Cardiac muscle cell (in vitro differentiated cells and primary cell): ENCODE results near the gene SLC12A9. TPM values are rescaled to one million over a fixed set of nuclear protein-coding genes. Genes with fewer than 3 reads are reported as not detected.

ENCODE experiments used
- DNase-seq, 2 donors: peaks; one replicate each; pipeline versions ENCODE4 v3.0.0 to v3.0.0-alpha.2; 2010 to 2017; ENCODE audit warnings: low read depth in 1 of 2, low spot score in 1 of 2
- H3K27ac ChIP-seq: fragments of 200-600 bp; sonication (generic); 2 replicates; pipeline ENCODE4 v1.5.1; 2016
- H3K27me3 ChIP-seq: fragments of 200-600 bp; sonication (generic); 2 replicates; pipeline ENCODE4 v1.6.0; 2016; ENCODE audit warnings: control low read depth
- H3K36me3 ChIP-seq: fragments of 200-600 bp; sonication (generic); 2 replicates; pipeline ENCODE4 v1.5.1; 2016; ENCODE audit warnings: control low read depth
- H3K4me1 ChIP-seq: fragments of 200-600 bp; sonication (generic); 2 replicates; pipeline ENCODE4 v1.8.1; 2017; ENCODE audit warnings: low read depth, mild to moderate bottlenecking, mixed run types
- H3K4me3 ChIP-seq: fragments of 200-600 bp; sonication (generic); 2 replicates; pipeline ENCODE4 v1.5.1; 2016; ENCODE audit warnings: mild to moderate bottlenecking
- H3K9me3 ChIP-seq: fragments of 200-600 bp; sonication (generic); 2 replicates; pipeline ENCODE4 v1.5.1; 2017; ENCODE audit warnings: low read depth, mild to moderate bottlenecking, control low read depth
- polyA plus RNA-seq: library from polyadenylated mRNA; unstranded; fragments of >200 nt; fragmentation: Nextera tagmentation; extraction: Ambion mirVana; gene quantifications from 2 replicates; pipeline ENCODE4 v1.2.1, GENCODE V29; 2016
- total RNA-seq: library from RNA; depleted of rRNA; stranded (reverse); fragments of >200 nt; gene quantifications from 2 replicates; pipeline ENCODE4 v1.2.3, GENCODE V29; 2016
- TF ChIP-seq, protein P1 (sequence below): IDR thresholded peaks from 2 replicates; pipeline ENCODE4 v1.5.1; 2012; ENCODE audit warnings: low read depth, mild to moderate bottlenecking, low read length

Gene SLC12A9
- total and polyA plus RNA-seq, 2 experiments from 2014 or later, result 14.6 to 18.3 TPM

DNA sequence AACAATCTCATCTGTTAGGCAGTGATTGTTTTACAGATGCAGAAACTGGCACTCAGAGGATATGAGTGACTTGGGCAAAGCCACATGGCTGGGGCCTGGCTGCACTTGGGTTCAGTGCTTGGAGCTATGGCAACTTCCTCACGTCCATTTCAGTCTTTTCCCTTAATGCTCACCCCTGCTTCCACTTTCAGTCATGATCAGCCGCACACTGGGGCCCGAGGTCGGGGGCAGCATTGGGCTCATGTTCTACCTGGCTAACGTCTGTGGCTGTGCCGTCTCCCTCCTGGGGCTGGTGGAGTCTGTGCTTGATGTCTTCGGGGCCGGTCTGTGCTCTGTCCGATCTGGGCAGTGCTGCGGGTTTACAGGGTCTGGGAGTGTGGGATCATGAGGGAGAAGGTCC lies 3.0 kb downstream of the SLC12A9 start:
- no peaks in the 10 kb centered on the region for H3K4me1 ChIP-seq
- TF ChIP-seq, protein P1, sequence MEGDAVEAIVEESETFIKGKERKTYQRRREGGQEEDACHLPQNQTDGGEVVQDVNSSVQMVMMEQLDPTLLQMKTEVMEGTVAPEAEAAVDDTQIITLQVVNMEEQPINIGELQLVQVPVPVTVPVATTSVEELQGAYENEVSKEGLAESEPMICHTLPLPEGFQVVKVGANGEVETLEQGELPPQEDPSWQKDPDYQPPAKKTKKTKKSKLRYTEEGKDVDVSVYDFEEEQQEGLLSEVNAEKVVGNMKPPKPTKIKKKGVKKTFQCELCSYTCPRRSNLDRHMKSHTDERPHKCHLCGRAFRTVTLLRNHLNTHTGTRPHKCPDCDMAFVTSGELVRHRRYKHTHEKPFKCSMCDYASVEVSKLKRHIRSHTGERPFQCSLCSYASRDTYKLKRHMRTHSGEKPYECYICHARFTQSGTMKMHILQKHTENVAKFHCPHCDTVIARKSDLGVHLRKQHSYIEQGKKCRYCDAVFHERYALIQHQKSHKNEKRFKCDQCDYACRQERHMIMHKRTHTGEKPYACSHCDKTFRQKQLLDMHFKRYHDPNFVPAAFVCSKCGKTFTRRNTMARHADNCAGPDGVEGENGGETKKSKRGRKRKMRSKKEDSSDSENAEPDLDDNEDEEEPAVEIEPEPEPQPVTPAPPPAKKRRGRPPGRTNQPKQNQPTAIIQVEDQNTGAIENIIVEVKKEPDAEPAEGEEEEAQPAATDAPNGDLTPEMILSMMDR, result no peak

DNA sequence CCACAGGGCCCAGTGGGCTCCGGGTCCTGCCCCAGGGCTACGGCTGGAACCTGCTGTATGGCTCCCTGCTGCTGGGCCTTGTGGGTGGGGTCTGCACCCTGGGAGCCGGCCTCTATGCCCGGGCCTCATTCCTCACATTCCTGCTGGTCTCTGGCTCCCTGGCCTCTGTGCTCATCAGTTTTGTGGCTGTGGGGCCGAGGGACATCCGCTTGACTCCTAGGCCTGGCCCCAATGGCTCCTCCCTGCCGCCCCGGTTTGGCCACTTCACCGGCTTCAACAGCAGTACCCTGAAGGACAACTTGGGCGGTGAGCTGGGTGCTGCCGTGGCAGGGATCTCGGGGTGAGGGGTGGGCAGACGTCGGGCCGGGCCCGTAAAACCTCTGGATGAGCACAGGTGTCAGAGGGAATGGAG lies 4.4 kb downstream of the SLC12A9 start:
- Histone ChIP-seq H3K36me3 (no peaks in the 10 kb centered on the region), H3K4me1 (no peaks in the 10 kb centered on the region), H3K27me3 (no peaks in the 10 kb centered on the region), H3K27ac (no peak overlapping the region), H3K9me3 (no peaks in the 10 kb centered on the region), H3K4me3 (no peak overlapping the region)
- TF ChIP-seq, protein P1, result no peak
- no peak for DNase-seq

More for the DNA sequence above, 3.0 kb downstream of the SLC12A9 start:
- DNase-seq, result no peak
- Histone ChIP-seq H3K27ac (no peak overlapping the region), H3K36me3 (no peaks in the 10 kb centered on the region), H3K9me3 (no peaks in the 10 kb centered on the region), H3K4me3 (no peak overlapping the region), H3K27me3 (no peaks in the 10 kb centered on the region)

DNA sequence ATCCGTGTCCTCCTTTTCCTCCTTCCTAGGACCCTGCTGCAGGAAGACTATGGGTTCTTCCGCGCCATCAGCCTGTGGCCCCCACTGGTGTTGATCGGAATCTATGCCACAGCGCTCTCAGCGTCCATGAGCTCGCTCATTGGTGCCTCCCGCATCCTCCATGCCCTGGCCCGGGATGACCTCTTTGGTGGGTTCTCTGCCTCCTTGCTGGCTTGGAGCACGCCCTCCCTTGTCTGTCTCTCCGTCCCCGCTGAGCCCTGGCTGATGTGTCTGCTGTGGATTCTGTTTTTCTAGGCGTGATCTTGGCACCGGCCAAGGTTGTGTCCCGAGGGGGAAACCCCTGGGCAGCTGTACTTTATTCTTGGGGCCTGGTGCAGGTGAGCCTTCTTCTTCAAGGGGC lies 7.3 kb downstream of the SLC12A9 start:
- Histone ChIP-seq H3K4me1 (no peaks in the 10 kb centered on the region), H3K9me3 (no peaks in the 10 kb centered on the region), H3K27ac (no peak overlapping the region), H3K27me3 (no peaks in the 10 kb centered on the region), H3K4me3 (no peak overlapping the region), H3K36me3 (no peaks in the 10 kb centered on the region)
- TF ChIP-seq, protein P1, result no peak
- no peak for DNase-seq

DNA sequence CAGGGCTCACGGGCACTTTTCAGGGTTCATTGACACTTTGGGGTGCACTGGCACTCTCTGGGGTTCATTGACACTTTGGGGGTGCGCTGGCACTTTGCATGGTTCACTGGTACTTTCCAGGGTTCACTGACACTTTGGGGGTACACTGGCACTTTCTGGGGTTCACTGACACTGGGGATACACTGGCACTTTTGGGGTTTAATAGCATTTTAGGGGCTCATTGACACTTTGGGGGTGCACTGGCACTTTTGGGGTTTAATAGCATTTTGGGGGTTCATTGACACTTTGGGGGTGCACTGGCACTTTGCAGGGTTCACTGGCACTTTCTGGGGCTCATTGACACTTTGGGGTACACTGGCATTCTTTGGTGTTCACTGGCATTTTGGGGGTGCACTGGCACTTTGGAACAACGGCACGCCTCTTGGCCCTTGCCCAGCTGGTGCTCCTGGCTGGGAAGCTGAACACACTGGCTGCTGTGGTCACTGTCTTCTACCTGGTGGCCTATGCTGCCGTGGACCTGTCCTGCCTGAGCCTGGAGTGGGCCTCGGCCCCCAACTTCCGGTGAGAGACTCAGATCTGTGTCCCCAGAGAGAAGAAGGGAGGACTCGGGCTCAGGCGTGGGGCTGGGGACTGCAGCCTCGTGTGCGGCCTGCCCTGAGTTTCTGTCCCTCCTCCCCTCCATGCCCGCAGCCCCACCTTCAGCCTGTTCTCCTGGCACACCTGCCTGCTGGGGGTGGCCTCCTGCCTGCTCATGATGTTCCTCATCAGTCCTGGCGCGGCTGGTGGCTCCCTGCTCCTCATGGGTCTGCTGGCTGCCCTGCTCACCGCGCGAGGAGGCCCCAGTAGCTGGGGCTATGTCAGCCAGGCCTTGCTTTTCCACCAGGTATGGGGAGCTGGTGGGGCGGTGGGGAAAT lies 8.4 kb downstream of the SLC12A9 start:
- Histone ChIP-seq H3K4me3 (no peak overlapping the region), H3K27me3 (no peaks in the 10 kb centered on the region), H3K9me3 (no peaks in the 10 kb centered on the region), H3K36me3 (no peaks in the 10 kb centered on the region), H3K27ac (no peak overlapping the region), H3K4me1 (no peaks in the 10 kb centered on the region)
- DNase-seq, result no peak
- TF ChIP-seq, protein P1, result no peak

DNA sequence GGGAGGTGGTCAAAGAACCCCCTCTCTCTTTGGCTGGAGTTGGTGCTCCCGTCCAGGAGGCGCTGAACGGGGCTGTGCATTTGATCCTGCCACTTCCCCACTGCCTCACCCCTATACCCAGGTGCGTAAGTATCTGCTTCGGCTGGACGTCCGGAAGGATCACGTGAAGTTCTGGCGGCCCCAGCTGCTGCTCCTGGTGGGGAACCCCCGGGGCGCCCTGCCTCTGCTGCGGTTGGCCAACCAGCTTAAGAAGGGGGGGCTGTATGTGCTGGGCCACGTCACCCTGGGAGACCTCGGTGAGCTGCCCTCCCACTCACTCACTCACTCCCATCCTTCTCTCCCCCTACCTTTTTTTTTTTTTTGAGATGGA lies 9.1 kb downstream of the SLC12A9 start:
- Histone ChIP-seq H3K4me1 (no peaks in the 10 kb centered on the region), H3K27me3 (no peaks in the 10 kb centered on the region), H3K27ac (no peak overlapping the region), H3K9me3 (no peaks in the 10 kb centered on the region), H3K36me3 (no peaks in the 10 kb centered on the region), H3K4me3 (no peak overlapping the region)
- TF ChIP-seq, protein P1, result no peak
- DNase-seq, result no peak
